Panc1 (cell line): Measurements from ENCODE around the gene CD84. TPM values are rescaled to one million over a fixed set of nuclear protein-coding genes. Genes with fewer than 3 reads are reported as not detected.

Source experiments
- ATAC-seq: fragments of 200-7000 bp; cut with Tn5 transposase; 2 replicates; pipeline ENCODE4 v1.9.1; 2020; ENCODE audit warnings: mild to moderate bottlenecking, moderate library complexity
- BruUV-seq: library from RNA; stranded (reverse); fragments of 400-500 nt; replicated peaks from 2 replicates; lab custom pipeline; 2021; lab: Mats Ljungman, UMichigan
- CTCF ChIA-PET: fragments of 300-600 bp; sonication (Branson Sonifier 250); formaldehyde crosslinking; loops from one replicate; lab custom pipeline; 2022; ENCODE audit warnings: antibody characterized with exemption; lab: Charles Lee
- POLR2A ChIA-PET: fragments of 300-600 bp; sonication (Branson Sonifier 250); formaldehyde crosslinking; loops from one replicate; lab custom pipeline; 2022; ENCODE audit warnings: antibody characterized with exemption; lab: Charles Lee
- DNase-seq: peaks from one replicate; pipeline ENCODE4 v3.0.0-alpha.2; 2010; ENCODE audit warnings: low read depth, low spot score
- H3K27ac ChIP-seq: 2 replicates; pipeline ENCODE4 v1.5.1; 2011; ENCODE audit warnings: mild to moderate bottlenecking, low read length, inconsistent platforms
- H3K27me3 ChIP-seq: fragments of 200-500 bp; sonication (Bioruptor generic); 2 replicates; pipeline ENCODE4 v1.6.0; 2014; ENCODE audit warnings: low read length, inconsistent platforms; ENCODE audit not compliant: control insufficient read depth, insufficient read depth
- H3K36me3 ChIP-seq: fragments of 200-500 bp; sonication (Bioruptor generic); 2 replicates; pipeline ENCODE4 v1.5.1; 2014; ENCODE audit warnings: inconsistent platforms, mild to moderate bottlenecking, low read length, moderate library complexity; ENCODE audit not compliant: control insufficient read depth, insufficient read depth
- H3K4me1 ChIP-seq: 2 replicates; pipeline ENCODE4 v1.5.1; 2011; ENCODE audit warnings: inconsistent platforms, mild to moderate bottlenecking, low read length, moderate library complexity; ENCODE audit not compliant: control insufficient read depth, insufficient read depth
- H3K4me3 ChIP-seq, 2 experiments: 2 replicates each; pipeline ENCODE4 v1.5.1; 2011 to 2012; ENCODE audit warnings: low read depth in 2 of 2, low read length in 2 of 2, mild to moderate bottlenecking in 2 of 2, inconsistent platforms in 1 of 2, moderate library complexity in 1 of 2
- H3K9me3 ChIP-seq: fragments of 200-500 bp; sonication (Bioruptor generic); 2 replicates; pipeline ENCODE4 v1.5.1; 2014; ENCODE audit warnings: low read depth, mild to moderate bottlenecking, inconsistent platforms, low read length, moderate library complexity; ENCODE audit not compliant: control insufficient read depth, insufficient read depth
- POLR2AphosphoS5 ChIP-seq: IDR thresholded peaks from 2 replicates; pipeline ENCODE4 v1.6.1; 2012; ENCODE audit warnings: mild to moderate bottlenecking, low read depth, low read length, moderate library complexity
- SIN3A ChIP-seq: IDR thresholded peaks from 2 replicates; pipeline ENCODE4 v1.6.1; 2012; ENCODE audit warnings: low read depth, mild to moderate bottlenecking, low read length, moderate library complexity, borderline replicate concordance; ENCODE audit not compliant: insufficient read depth
- TCF7L2 ChIP-seq: IDR thresholded peaks from 2 replicates; pipeline ENCODE4 v1.6.1; 2011; ENCODE audit warnings: mild to moderate bottlenecking, low read depth, low read length, inconsistent platforms
- in situ Hi-C: cut with HindIII; loops from 2 replicates; pipeline ENCODE4 v1.10.0; 2016; ENCODE audit warnings: low sequenced_read_pairs, low pct_unique_long_range_greater_than_20kb
- intact Hi-C: fragments of 100-400 bp; cut with micrococcal nuclease; formaldehyde crosslinking; loops from one replicate; pipeline ENCODE4 v1.10.0; 2022; ENCODE audit not compliant: unreplicated experiment
- total RNA-seq: library from RNA; stranded (reverse); gene quantifications from one replicate; pipeline ENCODE4 v1.2.1, GENCODE V29; 2021; ENCODE audit not compliant: unreplicated experiment
- TF ChIP-seq, protein P1 (sequence below): fragments of 450-650 bp; IDR thresholded peaks from 2 replicates; pipeline ENCODE4 v1.5.1; 2017; ENCODE audit warnings: mild to moderate bottlenecking
- TF ChIP-seq, protein P2 (sequence below), 2 experiments: IDR thresholded peaks; 2 replicates each; pipeline ENCODE4 v1.6.1; 2011 to 2012; ENCODE audit warnings: low read depth in 2 of 2, control low read depth in 1 of 2, low read length in 1 of 2, mild to moderate bottlenecking in 1 of 2, moderate library complexity in 1 of 2; ENCODE audit not compliant: insufficient read depth in 1 of 2

CD84 gene
- total RNA-seq, 1 experiment from 2014 or later = 0.26 TPM

DNA sequence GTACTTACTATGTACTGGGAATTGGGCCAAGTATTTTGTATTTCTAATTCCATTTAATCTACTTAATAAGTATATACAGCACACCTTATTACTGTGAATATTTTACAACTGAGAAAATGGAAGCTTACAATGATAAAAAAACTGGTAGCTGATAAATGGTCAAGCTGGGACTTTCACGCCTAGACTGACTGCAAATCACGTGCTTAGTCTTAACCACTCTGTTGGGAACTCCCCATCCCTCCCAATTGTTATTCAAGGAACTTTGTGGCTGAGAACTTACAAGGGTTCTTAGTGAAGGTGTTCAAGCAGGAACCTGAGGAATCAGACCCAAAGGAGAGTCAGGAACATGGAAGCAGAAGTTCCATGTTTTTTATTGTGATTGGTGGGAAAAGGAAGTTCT lies 26.9 kb downstream of the CD84 start:
- in situ Hi-C loops = no loop called here
- Histone ChIP-seq H3K27ac (no peak overlapping the region), H3K36me3 (no peaks in the 10 kb centered on the region), H3K4me1 (no peaks in the 10 kb centered on the region), H3K4me3 (no peak overlapping the region), H3K27me3 (no peaks in the 10 kb centered on the region; the same call in none of the 2 replicates), H3K9me3 (no peaks in the 10 kb centered on the region)
- CTCF ChIA-PET = no interaction called here
- intact Hi-C loops = no loop called here
- POLR2A ChIA-PET = no interaction called here
- BruUV-seq = no TSS peak
- ATAC-seq (no peak), DNase-seq (no peak)
- no peak for TF ChIP-seq POLR2AphosphoS5
- TF ChIP-seq, protein P1, sequence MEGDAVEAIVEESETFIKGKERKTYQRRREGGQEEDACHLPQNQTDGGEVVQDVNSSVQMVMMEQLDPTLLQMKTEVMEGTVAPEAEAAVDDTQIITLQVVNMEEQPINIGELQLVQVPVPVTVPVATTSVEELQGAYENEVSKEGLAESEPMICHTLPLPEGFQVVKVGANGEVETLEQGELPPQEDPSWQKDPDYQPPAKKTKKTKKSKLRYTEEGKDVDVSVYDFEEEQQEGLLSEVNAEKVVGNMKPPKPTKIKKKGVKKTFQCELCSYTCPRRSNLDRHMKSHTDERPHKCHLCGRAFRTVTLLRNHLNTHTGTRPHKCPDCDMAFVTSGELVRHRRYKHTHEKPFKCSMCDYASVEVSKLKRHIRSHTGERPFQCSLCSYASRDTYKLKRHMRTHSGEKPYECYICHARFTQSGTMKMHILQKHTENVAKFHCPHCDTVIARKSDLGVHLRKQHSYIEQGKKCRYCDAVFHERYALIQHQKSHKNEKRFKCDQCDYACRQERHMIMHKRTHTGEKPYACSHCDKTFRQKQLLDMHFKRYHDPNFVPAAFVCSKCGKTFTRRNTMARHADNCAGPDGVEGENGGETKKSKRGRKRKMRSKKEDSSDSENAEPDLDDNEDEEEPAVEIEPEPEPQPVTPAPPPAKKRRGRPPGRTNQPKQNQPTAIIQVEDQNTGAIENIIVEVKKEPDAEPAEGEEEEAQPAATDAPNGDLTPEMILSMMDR = no peak
- no peak for TF ChIP-seq SIN3A
- TF ChIP-seq TCF7L2 = no peak
- TF ChIP-seq, protein P2, sequence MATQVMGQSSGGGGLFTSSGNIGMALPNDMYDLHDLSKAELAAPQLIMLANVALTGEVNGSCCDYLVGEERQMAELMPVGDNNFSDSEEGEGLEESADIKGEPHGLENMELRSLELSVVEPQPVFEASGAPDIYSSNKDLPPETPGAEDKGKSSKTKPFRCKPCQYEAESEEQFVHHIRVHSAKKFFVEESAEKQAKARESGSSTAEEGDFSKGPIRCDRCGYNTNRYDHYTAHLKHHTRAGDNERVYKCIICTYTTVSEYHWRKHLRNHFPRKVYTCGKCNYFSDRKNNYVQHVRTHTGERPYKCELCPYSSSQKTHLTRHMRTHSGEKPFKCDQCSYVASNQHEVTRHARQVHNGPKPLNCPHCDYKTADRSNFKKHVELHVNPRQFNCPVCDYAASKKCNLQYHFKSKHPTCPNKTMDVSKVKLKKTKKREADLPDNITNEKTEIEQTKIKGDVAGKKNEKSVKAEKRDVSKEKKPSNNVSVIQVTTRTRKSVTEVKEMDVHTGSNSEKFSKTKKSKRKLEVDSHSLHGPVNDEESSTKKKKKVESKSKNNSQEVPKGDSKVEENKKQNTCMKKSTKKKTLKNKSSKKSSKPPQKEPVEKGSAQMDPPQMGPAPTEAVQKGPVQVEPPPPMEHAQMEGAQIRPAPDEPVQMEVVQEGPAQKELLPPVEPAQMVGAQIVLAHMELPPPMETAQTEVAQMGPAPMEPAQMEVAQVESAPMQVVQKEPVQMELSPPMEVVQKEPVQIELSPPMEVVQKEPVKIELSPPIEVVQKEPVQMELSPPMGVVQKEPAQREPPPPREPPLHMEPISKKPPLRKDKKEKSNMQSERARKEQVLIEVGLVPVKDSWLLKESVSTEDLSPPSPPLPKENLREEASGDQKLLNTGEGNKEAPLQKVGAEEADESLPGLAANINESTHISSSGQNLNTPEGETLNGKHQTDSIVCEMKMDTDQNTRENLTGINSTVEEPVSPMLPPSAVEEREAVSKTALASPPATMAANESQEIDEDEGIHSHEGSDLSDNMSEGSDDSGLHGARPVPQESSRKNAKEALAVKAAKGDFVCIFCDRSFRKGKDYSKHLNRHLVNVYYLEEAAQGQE (IDR thresholded peaks at IDR 0.05; ENCODE audit: insufficient read depth in 1 of 2, low read depth in 2 of 2, low read length in 1 of 2) = no peak

DNA sequence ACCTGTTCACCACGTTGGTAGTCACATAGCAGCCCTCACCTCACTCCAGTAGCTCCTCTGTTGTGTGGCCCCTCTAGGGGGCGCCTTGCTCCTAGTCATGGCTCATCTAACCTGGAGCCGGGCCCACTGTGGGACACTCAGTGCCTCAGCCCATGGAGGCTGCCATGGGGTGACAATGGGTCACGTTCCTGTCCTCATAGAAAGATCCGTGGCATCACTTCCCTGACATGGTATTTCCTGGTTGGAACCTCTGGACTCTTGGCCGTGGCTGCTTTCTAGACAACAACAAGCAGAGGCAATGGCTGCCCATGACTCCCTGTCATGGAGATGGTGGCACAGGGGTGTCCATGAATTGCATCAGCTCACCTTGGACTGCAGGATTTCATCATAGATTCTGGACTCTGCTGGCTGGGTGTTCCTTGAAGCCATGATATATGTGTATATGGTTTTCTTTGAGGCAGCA lies 28.7 kb downstream of the CD84 start:
- POLR2A ChIA-PET = no interaction called here
- Histone ChIP-seq H3K27me3 (no peaks in the 10 kb centered on the region; the same call in none of the 2 replicates), H3K4me3 (no peak overlapping the region), H3K4me1 (no peaks in the 10 kb centered on the region), H3K36me3 (no peaks in the 10 kb centered on the region), H3K9me3 (no peaks in the 10 kb centered on the region), H3K27ac (no peak overlapping the region)
- no peak for TF ChIP-seq SIN3A
- TF ChIP-seq, protein P2 (IDR thresholded peaks at IDR 0.05; ENCODE audit: insufficient read depth in 1 of 2, low read depth in 2 of 2, low read length in 1 of 2) = no peak
- no peak for TF ChIP-seq TCF7L2
- no peak for TF ChIP-seq POLR2AphosphoS5
- CTCF ChIA-PET = no interaction called here
- DNase-seq (no peak), ATAC-seq (no peak)
- in situ Hi-C loops = no loop called here
- BruUV-seq = no TSS peak
- intact Hi-C loops = no loop called here
